GF-D8 (cell line): ENCODE results near the gene CD46.
"Not testable (repeated sequence)": the region's sequence is repeated elsewhere in the genome, so short reads cannot be mapped to it uniquely, and the experiment has no call there.

Experiments
- DNase-seq: peaks from one replicate; lab custom pipeline; 2025; lab: John Stamatoyannopoulos, UW

CD46 gene

GRCh38 chr1:207751463-207751789 lies 428 bp upstream of the CD46 start:
- not testable (repeated sequence) for DNase-seq

GRCh38 chr1:207752456-207752998 lies 673 bp downstream of the CD46 start:
- no peak for DNase-seq

GRCh38 chr1:207753611-207754010 lies 1.8 kb downstream of the CD46 start:
- no peak for DNase-seq

- DNase-seq: no peak
Measured at GRCh38 chr1:207754011-207754410, 2.2 kb downstream of the CD46 start.

- peak; percentile 46 for DNase-seq
Measured at GRCh38 chr1:207754974-207755700, 3.3 kb downstream of the CD46 start.

GRCh38 chr1:207755846-207756693 lies 4.2 kb downstream of the CD46 start:
- no peak for DNase-seq

- DNase-seq: no peak
Measured at GRCh38 chr1:207762622-207763021, 10.8 kb downstream of the CD46 start.

- DNase-seq: no peak
Measured at GRCh38 chr1:207763091-207763490, 11.2 kb downstream of the CD46 start.

GRCh38 chr1:207763972-207764371 lies 12.1 kb downstream of the CD46 start:
- DNase-seq: no peak

- no peak for DNase-seq
Measured at GRCh38 chr1:207766569-207766968, 14.7 kb downstream of the CD46 start.

GRCh38 chr1:207770514-207770913 lies 18.7 kb downstream of the CD46 start:
- DNase-seq: not testable (repeated sequence)

- DNase-seq: not testable (repeated sequence)
Measured at GRCh38 chr1:207776045-207776444, 24.2 kb downstream of the CD46 start.

GRCh38 chr1:207777412-207777811 lies 25.6 kb downstream of the CD46 start:
- DNase-seq: not testable (repeated sequence)

GRCh38 chr1:207779008-207779407 lies 27.2 kb downstream of the CD46 start:
- DNase-seq: no peak

GRCh38 chr1:207781312-207781711 lies 29.5 kb downstream of the CD46 start:
- DNase-seq: no peak

- no peak for DNase-seq
Measured at GRCh38 chr1:207787776-207788175, 35.9 kb downstream of the CD46 start.

- no peak for DNase-seq
Measured at GRCh38 chr1:207789386-207789785, 37.5 kb downstream of the CD46 start.

- DNase-seq: no peak
Measured at GRCh38 chr1:207789792-207790787, 38.2 kb downstream of the CD46 start.

- DNase-seq: no peak
Measured at GRCh38 chr1:207791290-207791689, 39.4 kb downstream of the CD46 start.

- DNase-seq: no peak
Measured at GRCh38 chr1:207793327-207793726, 41.5 kb downstream of the CD46 start.

- DNase-seq: no peak
Measured at GRCh38 chr1:207794861-207795260, 43.0 kb downstream of the CD46 start.
